ENCODE results near the gene FRMD4A.

The FRMD4A gene

DNA sequence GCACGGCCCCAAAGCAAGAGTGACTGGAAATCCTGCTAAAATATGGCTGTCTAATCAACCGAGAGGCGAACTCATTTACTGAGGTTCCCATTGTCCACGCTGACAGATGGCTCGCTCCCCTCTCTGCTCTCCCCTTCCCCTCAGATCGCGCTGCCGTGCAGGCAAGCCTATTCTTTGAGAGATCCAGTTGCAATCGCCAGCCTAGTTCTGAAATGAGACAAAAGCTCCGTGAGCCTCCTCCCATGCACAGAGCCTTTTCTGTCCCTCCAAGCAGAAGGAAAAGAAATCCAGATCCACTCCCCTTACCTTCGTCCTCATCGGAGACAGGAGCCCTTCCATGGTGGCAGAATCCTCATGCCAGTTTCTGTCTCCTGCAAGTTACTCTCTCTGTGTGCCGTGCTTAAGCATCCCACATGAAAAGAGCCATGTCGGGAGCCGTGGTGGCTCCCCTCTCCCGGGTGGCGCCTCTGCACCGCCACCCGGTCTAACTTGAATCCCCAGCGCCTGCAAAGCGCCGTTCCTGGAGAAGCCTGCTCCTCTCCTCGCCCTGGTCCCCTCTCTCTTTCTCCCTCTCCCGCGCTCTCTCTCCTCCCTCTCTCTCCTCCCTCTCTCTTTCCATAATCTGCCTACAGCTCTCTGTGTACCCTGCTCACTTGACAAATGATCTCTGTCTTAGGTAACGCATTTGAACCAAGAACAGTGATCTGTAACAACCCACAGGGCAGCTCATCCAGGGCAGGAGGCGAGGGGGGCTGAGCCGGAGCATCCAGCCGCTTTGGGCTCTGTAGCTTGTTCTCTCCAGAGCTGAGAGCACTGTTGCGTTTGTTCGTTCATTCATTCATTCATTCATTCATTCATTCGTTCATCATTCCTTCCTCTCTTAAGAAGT is 156.8 kb downstream of the FRMD4A start:
- no peak for DNase-seq (ENCODE audit: extremely low read depth, low read depth)
- TF ChIP-seq CTCF (IDR thresholded peaks at IDR 0.05; ENCODE audit: low read depth, low read length), result no peak

DNA sequence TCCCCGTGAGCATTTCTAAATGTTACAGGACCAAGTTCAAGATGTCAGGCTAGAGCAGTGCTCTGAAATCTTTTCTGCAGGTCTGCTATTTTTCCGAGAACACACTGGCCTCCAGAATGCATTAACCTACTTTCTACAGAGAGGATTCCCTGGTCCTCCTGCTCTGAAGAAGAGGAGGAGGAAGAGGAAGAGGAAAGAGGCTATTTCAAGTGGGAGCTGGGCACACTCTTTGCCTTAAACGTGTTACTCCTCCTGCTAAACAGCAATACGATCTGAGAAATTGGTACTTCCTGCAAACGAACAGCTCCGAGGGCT is 157.4 kb downstream of the FRMD4A start:
- no peak for TF ChIP-seq CTCF (IDR thresholded peaks at IDR 0.05; ENCODE audit: low read depth, low read length)
- DNase-seq (ENCODE audit: extremely low read depth, low read depth), result no peak

DNA sequence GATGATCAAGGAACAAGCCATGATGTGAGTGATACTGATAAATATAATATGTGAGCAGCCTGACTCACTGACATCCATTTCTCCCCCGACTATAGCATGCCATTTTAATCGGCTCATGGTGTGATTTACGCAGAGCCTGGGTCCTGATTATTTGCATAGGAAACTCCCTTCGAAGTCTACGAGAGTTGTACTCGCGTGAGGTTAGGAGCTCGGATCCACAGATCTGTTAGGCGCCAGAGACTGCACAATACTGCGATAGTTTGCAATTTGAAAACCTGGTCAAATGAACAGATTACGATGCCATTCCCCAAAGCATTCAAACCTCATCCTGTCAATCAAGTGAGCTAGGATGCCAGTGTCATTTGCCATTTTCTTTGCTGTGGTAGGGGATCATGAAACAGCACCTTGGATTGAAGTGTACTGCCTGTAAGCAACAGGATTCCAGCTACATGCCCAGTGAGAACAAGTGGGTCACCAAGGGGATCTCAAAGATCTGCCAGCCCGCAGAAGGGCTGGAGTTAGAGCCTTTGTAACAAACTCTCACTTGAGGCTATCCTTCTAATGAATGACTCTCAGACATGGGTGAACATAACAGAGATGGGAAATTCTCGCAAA is 158.3 kb downstream of the FRMD4A start:
- TF ChIP-seq CTCF (IDR thresholded peaks at IDR 0.05; ENCODE audit: low read depth, low read length), result no peak
- no peak for DNase-seq (ENCODE audit: extremely low read depth, low read depth)

GRCh38 chr10:14171336-14171735 is 159.4 kb downstream of the FRMD4A start:
- no peak for DNase-seq (ENCODE audit: extremely low read depth, low read depth)
- no peak for TF ChIP-seq CTCF (IDR thresholded peaks at IDR 0.05; ENCODE audit: low read depth, low read length)

- TF ChIP-seq CTCF (IDR thresholded peaks at IDR 0.05; ENCODE audit: low read depth, low read length), result no peak
- DNase-seq (ENCODE audit: extremely low read depth, low read depth), result no peak
Measured at GRCh38 chr10:14163377-14164086, 167.2 kb downstream of the FRMD4A start.

DNA sequence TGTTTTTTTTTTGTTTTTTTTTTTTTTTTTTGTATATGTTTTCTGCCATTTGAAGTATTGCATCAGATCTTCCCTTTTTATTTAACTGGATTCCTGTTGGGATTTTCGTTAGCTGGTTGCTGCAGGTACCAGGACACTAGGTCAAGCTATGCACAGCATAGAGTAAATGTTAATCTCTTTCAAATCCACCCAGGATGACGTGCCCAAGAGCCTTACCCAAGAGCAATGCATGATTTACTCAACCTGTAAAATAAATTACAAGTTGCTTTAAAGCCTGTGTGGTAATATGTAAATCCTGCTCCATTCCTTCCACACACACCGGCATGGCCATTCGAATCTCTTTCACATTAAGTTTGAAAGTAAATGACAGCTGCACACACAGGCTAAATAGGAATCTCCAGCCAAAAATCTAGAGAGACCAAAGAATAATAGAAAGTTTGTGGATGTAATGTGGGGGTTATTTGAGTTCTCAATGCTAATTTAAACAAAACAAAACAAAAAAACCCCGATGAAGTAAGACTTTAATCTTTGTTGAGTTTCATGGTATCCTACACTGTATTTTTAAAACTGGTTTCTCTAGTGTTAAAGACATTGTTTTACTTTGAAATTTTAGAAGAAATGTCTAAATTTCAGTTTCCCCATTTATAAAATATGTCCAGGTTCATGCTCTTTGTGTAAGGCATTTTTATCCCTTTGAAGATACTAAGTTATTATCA is 167.9 kb downstream of the FRMD4A start:
- DNase-seq (ENCODE audit: extremely low read depth, low read depth), result no peak
- no peak for TF ChIP-seq CTCF (IDR thresholded peaks at IDR 0.05; ENCODE audit: low read depth, low read length)

Data from AG09319 (cell line).